RPMI8226 (cell line): ENCODE results near the gene TMOD1.
"Not testable (repeated sequence)": the region's sequence is repeated elsewhere in the genome, so short reads cannot be mapped to it uniquely, and the experiment has no call there.

ENCODE experiments used
- DNase-seq: peaks from one replicate; pipeline ENCODE4 v3.0.0-alpha.2; 2015

The TMOD1 gene

GRCh38 chr9:97568461-97569275, 67.2 kb downstream of the TMOD1 start:
- DNase-seq = no peak

- DNase-seq = no peak
These were observed 69.4 kb downstream of the TMOD1 start for GRCh38 chr9:97570899-97571298.

- peak; percentile 8 for DNase-seq
These were observed 70.2 kb downstream of the TMOD1 start for GRCh38 chr9:97571664-97572063.

- no peak for DNase-seq
These were observed 70.9 kb downstream of the TMOD1 start for GRCh38 chr9:97572196-97572891.

GRCh38 chr9:97572892-97573365, 71.5 kb downstream of the TMOD1 start:
- DNase-seq = no peak

GRCh38 chr9:97573482-97574073, 72.1 kb downstream of the TMOD1 start:
- no peak for DNase-seq

- DNase-seq = not testable (repeated sequence)
These were observed 72.7 kb downstream of the TMOD1 start for GRCh38 chr9:97574101-97574571.

- not testable (repeated sequence) for DNase-seq
These were observed 73.6 kb downstream of the TMOD1 start for GRCh38 chr9:97574921-97575672.

GRCh38 chr9:97575673-97576200, 74.3 kb downstream of the TMOD1 start:
- DNase-seq = no peak

GRCh38 chr9:97577051-97577450, 75.6 kb downstream of the TMOD1 start:
- no peak for DNase-seq

- no peak for DNase-seq
These were observed 77.4 kb downstream of the TMOD1 start for GRCh38 chr9:97578846-97579245.

GRCh38 chr9:97579914-97580313, 78.4 kb downstream of the TMOD1 start:
- no peak for DNase-seq

- DNase-seq = not testable (repeated sequence)
These were observed 80.1 kb downstream of the TMOD1 start for GRCh38 chr9:97581590-97581989.

- DNase-seq = not testable (repeated sequence)
These were observed 83.3 kb downstream of the TMOD1 start for GRCh38 chr9:97584778-97585177.

GRCh38 chr9:97586909-97587308, 85.4 kb downstream of the TMOD1 start:
- DNase-seq = not testable (repeated sequence)

- no peak for DNase-seq
These were observed 90.1 kb downstream of the TMOD1 start for GRCh38 chr9:97591535-97591934.

GRCh38 chr9:97592126-97592525, 90.7 kb downstream of the TMOD1 start:
- DNase-seq = no peak

GRCh38 chr9:97593960-97594359, 92.5 kb downstream of the TMOD1 start:
- DNase-seq = no peak

- DNase-seq = peak; percentile 19
These were observed 93.0 kb downstream of the TMOD1 start for GRCh38 chr9:97594381-97594921.

- no peak for DNase-seq
These were observed 95.4 kb downstream of the TMOD1 start for GRCh38 chr9:97596906-97597305.

GRCh38 chr9:97598461-97599288, 97.2 kb downstream of the TMOD1 start:
- DNase-seq = peak; percentile 77
